ENCODE measurements around the gene ZFP1. TPM values are rescaled to one million over a fixed set of nuclear protein-coding genes. Genes with fewer than 3 reads are reported as not detected.

The ZFP1 gene
- polyA plus RNA-seq, 1 of the 3 experiments (the other 2 are of a cell fraction): 3.0 TPM

- CTCF ChIA-PET: no interaction called here
- WGBS (ENCODE audit: low lambda C conversion rate): 76% methylated on average over 6 of the region's 6 CpGs
- TF ChIP-seq JUND (IDR thresholded peaks at IDR 0.05) (no peak), RCOR1 (IDR thresholded peaks at IDR 0.05; ENCODE audit: low read length) (no peak), EP300 (IDR thresholded peaks at IDR 0.05; ENCODE audit: borderline replicate concordance in 1 of 2, low read depth in 1 of 2, low read length in 1 of 2) (no peak), USF2 (IDR thresholded peaks at IDR 0.05; ENCODE audit: borderline replicate concordance, low read depth, low read length) (no peak), FOXJ3 (CRISPR knock-in tag; IDR thresholded peaks at IDR 0.05) (no peak), POLR2AphosphoS5 (IDR thresholded peaks at IDR 0.05; ENCODE audit: low read depth, low read length) (no peak)
Measured at GRCh38 chr16:75179208-75179607, 30.9 kb downstream of the ZFP1 start.

GRCh38 chr16:75181630-75182029 lies 33.3 kb downstream of the ZFP1 start:
- H3K36me3 ChIP-seq (replicated peaks in 1 of 2; ENCODE audit: control insufficient read depth in 1 of 2, insufficient read depth in 2 of 2, low read length in 1 of 2): no peaks in the 10 kb centered on the region
- H3K27me3 ChIP-seq (ENCODE audit: insufficient read depth): no peaks in the 10 kb centered on the region
- no peak overlapping the region for H3K27ac ChIP-seq (ENCODE audit: low read depth in 2 of 2, low read length in 1 of 2)
- 42% methylated on average over 3 of the region's 3 CpGs for WGBS (ENCODE audit: low lambda C conversion rate)
- no peaks in the 10 kb centered on the region for H3K9me2 ChIP-seq
- no peak overlapping the region for H3K4me2 ChIP-seq
- no peak overlapping the region for H3K9ac ChIP-seq
- no peaks in the 10 kb centered on the region for H4K20me1 ChIP-seq (ENCODE audit: insufficient read depth)
- H3F3A ChIP-seq (replicated peaks; ENCODE audit: insufficient read depth): no peaks in the 10 kb centered on the region
- no peak overlapping the region for H2AFZ ChIP-seq (ENCODE audit: low read depth)
- no peaks in the 10 kb centered on the region for H3K79me2 ChIP-seq (ENCODE audit: insufficient read depth)
- H3K9me3 ChIP-seq: peaks cover 20% of the 10 kb centered on the region
- no peak for DNase-seq
- ChIA-PET CTCF (interaction anchor here (1.0 kb wide), 1 partner anchor 183 kb away, joined by 3 read pairs; the partner anchor contains the start of gene ZNRF1), POLR2A (no interaction called here)
- H3K4me3 ChIP-seq (ENCODE audit: low read depth in 2 of 2, low read length in 1 of 2): no peak overlapping the region
- no peaks in the 10 kb centered on the region for H3K4me1 ChIP-seq (ENCODE audit: control insufficient read depth in 1 of 2, insufficient read depth in 2 of 2, low read depth in 1 of 2, low read length in 1 of 2)
- no peak for TF ChIP-seq SIN3A (IDR thresholded peaks at IDR 0.05; ENCODE audit: borderline replicate concordance, low read depth, low read length)
- no peak for TF ChIP-seq EZH2phosphoT487 (IDR thresholded peaks at IDR 0.05; ENCODE audit: borderline replicate concordance, low read depth)
- TF ChIP-seq REST (IDR thresholded peaks at IDR 0.05; ENCODE audit: low read depth, low read length): no peak
- no peak for TF ChIP-seq IRF3 (IDR thresholded peaks at IDR 0.05; ENCODE audit: low read depth, low read length)
- TF ChIP-seq FOSL2 (IDR thresholded peaks at IDR 0.05; ENCODE audit: borderline replicate concordance, low read depth): no peak
- no peak for TF ChIP-seq USF2 (IDR thresholded peaks at IDR 0.05; ENCODE audit: borderline replicate concordance, low read depth, low read length)
- no peak for TF ChIP-seq MXI1 (IDR thresholded peaks at IDR 0.05; ENCODE audit: low read depth, low read length)
- TF ChIP-seq CHD2 (IDR thresholded peaks at IDR 0.05; ENCODE audit: low read length, partially characterized antibody): no peak
- no peak for TF ChIP-seq MAX (IDR thresholded peaks at IDR 0.05; ENCODE audit: low read depth)
- no peak for TF ChIP-seq USF1 (IDR thresholded peaks at IDR 0.05; ENCODE audit: borderline replicate concordance, low read depth)
- TF ChIP-seq RXRA (IDR thresholded peaks at IDR 0.05; ENCODE audit: borderline replicate concordance, low read depth): no peak
- no peak for TF ChIP-seq RFX5 (IDR thresholded peaks at IDR 0.05; ENCODE audit: low read length)
- TF ChIP-seq FOXM1 (IDR thresholded peaks at IDR 0.05; ENCODE audit: low read depth): no peak
- no peak for TF ChIP-seq FOXJ3 (CRISPR knock-in tag; IDR thresholded peaks at IDR 0.05)
- TF ChIP-seq JUND (IDR thresholded peaks at IDR 0.05): no peak
- TF ChIP-seq MEF2A (IDR thresholded peaks at IDR 0.05; ENCODE audit: borderline replicate concordance, low read depth): no peak
- TF ChIP-seq RAD21 (IDR thresholded peaks at IDR 0.05; ENCODE audit: low read length): no peak
- TF ChIP-seq ELF1 (IDR thresholded peaks at IDR 0.05): no peak

More at GRCh38 chr16:75179208-75179607, 30.9 kb downstream of the ZFP1 start:
- no peak for DNase-seq
- Histone ChIP-seq H3K4me1 (ENCODE audit: control insufficient read depth in 1 of 2, insufficient read depth in 2 of 2, low read depth in 1 of 2, low read length in 1 of 2) (no peaks in the 10 kb centered on the region), H3K9ac (no peak overlapping the region), H2AFZ (ENCODE audit: low read depth) (no peak overlapping the region), H3K27ac (ENCODE audit: low read depth in 2 of 2, low read length in 1 of 2) (no peak overlapping the region), H3K36me3 (replicated peaks in 1 of 2; ENCODE audit: control insufficient read depth in 1 of 2, insufficient read depth in 2 of 2, low read length in 1 of 2) (no peaks in the 10 kb centered on the region), H3K9me3 (peaks cover 16% of the 10 kb centered on the region), H3K4me3 (ENCODE audit: low read depth in 2 of 2, low read length in 1 of 2) (no peak overlapping the region), H4K20me1 (ENCODE audit: insufficient read depth) (no peaks in the 10 kb centered on the region), H3K4me2 (no peak overlapping the region), H3K9me2 (no peaks in the 10 kb centered on the region), H3K27me3 (ENCODE audit: insufficient read depth) (no peaks in the 10 kb centered on the region), H3F3A (replicated peaks; ENCODE audit: insufficient read depth) (no peaks in the 10 kb centered on the region), H3K79me2 (ENCODE audit: insufficient read depth) (no peaks in the 10 kb centered on the region)
- POLR2A ChIA-PET: no interaction called here

Data from SK-N-SH (cell line).